Fibroblast of mammary gland (primary cell): ENCODE results near the gene PRM1.

ENCODE experiments used
- DNase-seq: peaks from one replicate; pipeline ENCODE4 v3.0.0-alpha.2; 2010; ENCODE audit warnings: low read depth
- H3K4me3 ChIP-seq: 2 replicates; pipeline ENCODE4 v1.5.1; 2011; ENCODE audit warnings: low read depth, mild to moderate bottlenecking, low read length, moderate library complexity; ENCODE audit not compliant: control insufficient read depth
- CTCF ChIP-seq: conservative IDR thresholded peaks from 2 replicates; pipeline ENCODE4 v1.5.1; 2011; ENCODE audit warnings: low read depth, low read length, inconsistent platforms; ENCODE audit not compliant: control insufficient read depth, insufficient read depth

The PRM1 gene

DNA sequence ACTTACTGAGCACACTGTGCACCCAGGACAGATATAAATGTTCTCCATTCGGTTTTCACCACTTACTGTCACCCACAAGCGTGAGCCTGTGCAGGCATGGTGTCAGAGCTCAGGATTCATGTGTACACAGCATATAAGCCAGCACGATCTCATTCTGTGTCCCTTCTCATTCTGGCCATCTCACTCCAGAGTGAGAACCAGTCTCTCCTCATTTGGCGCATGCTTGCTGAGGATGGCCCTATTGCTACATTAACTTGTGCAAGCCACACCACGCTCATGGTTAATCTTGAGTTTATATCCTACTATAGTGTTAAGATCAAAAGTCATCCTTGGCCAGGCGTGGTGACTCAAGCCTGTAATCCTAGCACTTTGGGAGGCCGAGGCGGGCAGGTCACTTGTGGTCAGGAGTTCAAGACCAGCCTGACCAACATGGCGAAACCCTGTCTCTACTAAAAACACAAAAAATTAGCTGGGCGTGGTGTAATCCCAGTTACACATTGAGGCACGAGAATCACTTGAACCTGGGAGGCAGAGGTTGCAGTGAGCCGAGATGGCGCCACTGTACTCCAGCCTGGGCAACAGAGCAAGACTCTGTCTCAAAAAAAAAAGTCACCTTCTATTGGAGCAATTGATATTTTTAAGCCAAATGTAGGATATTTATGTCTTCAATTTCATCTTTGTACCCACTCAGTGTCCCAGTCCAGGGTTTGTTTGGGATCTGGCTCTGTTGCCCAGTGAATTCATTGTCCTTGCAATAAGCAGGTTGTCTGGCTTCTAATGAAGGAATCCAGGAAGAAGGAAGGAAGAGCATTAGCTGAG lies 46.0 kb downstream of the PRM1 start:
- DNase-seq = no peak
- no peak for TF ChIP-seq CTCF
- H3K4me3 ChIP-seq = no peak overlapping the region

- DNase-seq = no peak
These were observed 47.3 kb downstream of the PRM1 start for GRCh38 chr16:11233727-11234376.

DNA sequence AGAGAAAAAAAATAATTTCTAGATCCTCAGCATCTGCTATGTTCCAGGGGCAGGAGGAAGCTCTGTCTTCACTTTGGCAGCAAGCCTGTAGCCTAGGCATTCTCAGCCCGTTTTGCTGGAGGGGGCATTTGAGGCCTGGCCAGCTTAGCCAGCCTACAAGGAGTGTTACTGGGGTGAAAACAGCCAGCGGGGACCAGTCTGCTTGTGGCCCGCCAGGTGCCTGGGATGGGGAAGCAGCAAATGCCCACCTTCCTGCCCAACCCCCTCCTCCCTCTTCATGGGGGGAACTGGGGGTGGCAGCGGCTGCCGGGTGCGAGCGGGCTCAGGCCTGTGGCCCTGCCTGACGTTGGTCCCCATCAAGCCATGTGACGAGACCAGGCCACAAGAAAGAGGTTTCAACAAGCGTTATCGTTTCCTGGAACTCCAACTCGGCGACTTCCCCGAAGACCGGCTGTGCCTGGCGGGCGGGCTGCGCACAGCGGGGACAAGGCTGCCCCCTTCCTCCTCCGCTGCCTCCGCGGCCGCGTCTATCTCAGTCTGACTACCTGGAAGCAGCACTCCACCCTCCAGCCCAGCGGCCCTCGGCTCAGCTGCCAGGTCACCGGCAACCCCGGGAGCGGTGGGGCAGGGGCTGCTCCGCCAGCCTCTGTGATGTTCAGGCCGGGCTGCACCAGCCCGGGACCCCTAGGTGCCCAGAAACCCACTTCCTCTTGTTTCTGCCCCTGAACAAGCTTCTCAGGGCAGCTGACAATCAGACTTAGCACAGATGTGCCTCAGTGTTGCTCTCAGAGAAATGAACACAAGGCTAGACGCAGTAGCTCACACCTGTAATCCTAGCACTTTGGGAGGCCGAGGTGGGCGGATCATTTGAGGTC lies 48.0 kb downstream of the PRM1 start:
- no peak for DNase-seq
- no peak overlapping the region for H3K4me3 ChIP-seq
- TF ChIP-seq CTCF = no peak

More at GRCh38 chr16:11233727-11234376, 47.3 kb downstream of the PRM1 start:
- TF ChIP-seq CTCF = no peak
- H3K4me3 ChIP-seq = no peak overlapping the region

GRCh38 chr16:11232302-11232851 lies 48.8 kb downstream of the PRM1 start:
- TF ChIP-seq CTCF = no peak
- DNase-seq = no peak
- no peak overlapping the region for H3K4me3 ChIP-seq

GRCh38 chr16:11231367-11231970 lies 49.7 kb downstream of the PRM1 start:
- no peak for DNase-seq
- H3K4me3 ChIP-seq = no peak overlapping the region
- no peak for TF ChIP-seq CTCF
